CD4-positive, alpha-beta T cell treated with Interleukin-6 for 4 hours (primary cell): ENCODE data around the gene NXNL1.

Experiments used
- DNase-seq: peaks from one replicate; pipeline ENCODE4 v3.0.0-alpha.2; 2020; ENCODE audit warnings: mixed read lengths

NXNL1 gene

GRCh38 chr19:17455308-17456123 lies 5.2 kb downstream of the NXNL1 start:
- no peak for DNase-seq

GRCh38 chr19:17454576-17455071 lies 6.1 kb downstream of the NXNL1 start:
- DNase-seq: no peak

GRCh38 chr19:17451820-17452219 lies 8.9 kb downstream of the NXNL1 start:
- DNase-seq: no peak

- peak; percentile 48 for DNase-seq
Observed at GRCh38 chr19:17450264-17451075, 10.3 kb downstream of the NXNL1 start.

- DNase-seq: peak; percentile 74
Observed at GRCh38 chr19:17448131-17448967, 12.4 kb downstream of the NXNL1 start, which contains the start of gene TMEM221. Gene TMEM221 (minus strand): TSS chr19:17448668. CDS start chr19:17448462, 206 bp downstream.

- DNase-seq: no peak
Observed at GRCh38 chr19:17447704-17448130, 13.0 kb downstream of the NXNL1 start.

- DNase-seq: no peak
Observed at GRCh38 chr19:17445526-17446165, 15.1 kb downstream of the NXNL1 start.

GRCh38 chr19:17441241-17442021 lies 19.3 kb downstream of the NXNL1 start:
- DNase-seq: peak; percentile 11

- DNase-seq: no peak
Observed at GRCh38 chr19:17436874-17437267, 23.9 kb downstream of the NXNL1 start.

GRCh38 chr19:17436094-17436873 lies 24.4 kb downstream of the NXNL1 start:
- no peak for DNase-seq

GRCh38 chr19:17435218-17435617 lies 25.5 kb downstream of the NXNL1 start:
- no peak for DNase-seq

- no peak for DNase-seq
Observed at GRCh38 chr19:17431417-17431816, 29.3 kb downstream of the NXNL1 start.

- no peak for DNase-seq
Observed at GRCh38 chr19:17429641-17430113, 31.0 kb downstream of the NXNL1 start.

- peak; percentile 50 for DNase-seq
Observed at GRCh38 chr19:17424743-17425365, 35.9 kb downstream of the NXNL1 start.

- no peak for DNase-seq
Observed at GRCh38 chr19:17423429-17424208, 37.1 kb downstream of the NXNL1 start.

- no peak for DNase-seq
Observed at GRCh38 chr19:17421942-17422341, 38.8 kb downstream of the NXNL1 start.

GRCh38 chr19:17420475-17420924 lies 40.2 kb downstream of the NXNL1 start:
- peak; percentile 55 for DNase-seq

GRCh38 chr19:17419621-17420474 lies 40.9 kb downstream of the NXNL1 start, which contains the start of gene MVB12A:
Gene MVB12A (plus strand): TSS chr19:17420047. CDS start chr19:17420136, 89 bp downstream.
- peak; percentile 98 for DNase-seq
